NOMO-1 treated with dmso at 0.1 percent for 144 hours (cell line): ENCODE data around the gene COL23A1.
"Not testable (repeated sequence)": the region's sequence is repeated elsewhere in the genome, so short reads cannot be mapped to it uniquely, and the experiment has no call there.

Experiments used
- DNase-seq: peaks from one replicate; lab custom pipeline; 2025; ENCODE audit not compliant: unreplicated experiment; lab: John Stamatoyannopoulos, UW

COL23A1 gene

DNA sequence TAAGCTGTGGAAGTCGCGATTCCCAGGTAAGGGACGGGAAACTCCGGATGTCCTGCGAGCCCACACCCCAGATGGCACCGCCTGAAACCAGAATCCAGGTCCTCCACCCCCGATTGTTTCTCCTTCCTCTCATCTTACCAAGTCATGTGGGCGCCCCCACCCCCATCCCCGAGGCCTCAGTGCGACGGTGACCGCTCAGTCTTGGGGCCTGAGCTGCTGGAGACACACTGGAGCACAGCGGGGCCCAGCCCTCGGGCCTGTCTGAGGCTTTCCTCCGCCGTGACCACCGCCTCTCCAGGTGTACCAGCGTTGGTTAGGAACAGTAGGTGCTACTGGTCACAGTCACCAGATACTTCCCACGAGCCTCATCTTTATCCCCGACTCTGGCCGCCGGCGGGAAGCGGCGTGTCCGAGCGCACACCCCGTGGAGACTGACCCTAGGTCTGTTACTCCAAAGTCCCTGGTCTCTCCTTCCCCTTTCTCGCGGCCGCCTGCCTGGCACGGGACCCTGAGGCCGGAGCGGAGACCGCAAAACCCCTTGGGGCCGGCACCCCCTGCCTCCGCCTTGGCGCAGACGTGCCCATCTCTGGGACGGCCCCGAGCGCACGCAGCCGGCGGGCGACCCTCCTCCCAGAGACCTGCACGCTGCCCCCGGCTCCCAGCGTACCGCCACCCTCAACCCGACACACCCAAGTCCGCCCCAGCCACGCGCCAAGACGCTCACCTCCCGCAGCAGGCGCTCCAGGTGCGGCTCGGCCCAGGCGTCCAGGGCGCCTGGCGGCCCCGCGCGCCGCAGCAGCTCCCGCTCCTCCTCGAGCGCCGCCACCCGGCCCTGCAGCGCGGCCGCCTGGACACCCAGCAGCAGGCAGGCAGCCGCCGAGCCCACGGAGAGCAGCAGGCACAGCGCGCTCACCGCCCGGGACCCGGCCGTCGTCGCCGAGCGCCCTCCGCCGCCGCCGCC lies 733 bp downstream of the COL23A1 start:
- DNase-seq = peak; percentile 30

DNA sequence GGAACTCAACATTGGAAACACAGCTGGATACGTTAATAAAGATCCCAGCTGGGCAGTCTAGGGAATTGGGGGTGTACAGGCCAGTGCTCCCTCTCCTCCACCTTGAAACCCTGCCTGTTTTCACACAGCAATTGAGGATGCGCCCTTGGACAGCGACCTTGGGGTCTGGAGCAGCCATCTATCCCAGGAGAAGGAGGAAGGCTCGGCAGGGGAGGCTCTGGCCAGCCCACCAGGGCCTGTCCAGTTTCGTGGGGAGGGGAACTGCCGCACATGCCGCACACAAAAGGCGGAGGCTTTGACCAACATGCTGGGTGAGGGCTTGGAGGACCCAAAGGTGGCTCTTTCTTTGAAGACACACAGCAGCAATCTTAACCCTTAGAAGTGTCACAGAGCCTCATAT lies 1.4 kb downstream of the COL23A1 start:
- DNase-seq = no peak

DNA sequence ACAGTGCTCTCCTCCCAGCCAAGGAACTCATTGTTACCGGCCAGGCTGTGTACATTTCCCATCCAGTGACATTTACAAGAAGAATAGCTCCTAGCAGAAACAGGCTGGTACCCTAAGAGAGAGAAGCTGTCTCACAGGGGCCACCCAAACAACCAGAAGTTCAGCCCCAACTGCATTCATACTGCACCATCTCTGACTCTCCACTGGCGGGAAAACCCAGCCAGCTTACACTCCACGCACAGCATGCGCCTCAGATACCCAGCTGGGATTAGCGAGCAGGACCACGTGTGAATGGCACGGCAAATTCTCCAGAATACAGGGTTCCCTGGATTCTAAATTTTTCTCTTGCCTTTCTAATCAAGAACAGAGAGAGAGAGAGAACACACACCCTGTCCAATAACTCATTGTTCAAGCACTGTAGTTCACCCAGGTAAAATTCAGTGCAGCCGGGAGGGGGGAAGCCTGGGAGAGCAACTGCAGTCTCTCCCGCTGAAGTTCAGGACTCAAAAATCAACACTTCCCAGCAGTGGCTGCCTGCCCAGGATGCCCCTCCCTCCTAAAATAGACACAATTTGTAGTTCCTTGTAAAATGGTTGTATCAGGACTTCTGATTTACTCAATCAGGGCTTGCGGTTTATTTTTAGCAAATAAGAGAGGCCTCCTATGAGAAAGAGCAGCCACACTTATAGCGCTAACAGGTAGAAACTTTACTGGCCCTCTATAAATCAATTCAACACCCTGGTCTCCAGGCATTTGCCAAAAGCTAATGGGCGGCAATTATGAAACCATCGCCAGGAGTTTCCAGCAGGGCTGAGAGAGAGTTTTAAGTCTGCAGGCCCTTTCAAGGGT lies 2.2 kb downstream of the COL23A1 start:
- peak; percentile 18 for DNase-seq

DNA sequence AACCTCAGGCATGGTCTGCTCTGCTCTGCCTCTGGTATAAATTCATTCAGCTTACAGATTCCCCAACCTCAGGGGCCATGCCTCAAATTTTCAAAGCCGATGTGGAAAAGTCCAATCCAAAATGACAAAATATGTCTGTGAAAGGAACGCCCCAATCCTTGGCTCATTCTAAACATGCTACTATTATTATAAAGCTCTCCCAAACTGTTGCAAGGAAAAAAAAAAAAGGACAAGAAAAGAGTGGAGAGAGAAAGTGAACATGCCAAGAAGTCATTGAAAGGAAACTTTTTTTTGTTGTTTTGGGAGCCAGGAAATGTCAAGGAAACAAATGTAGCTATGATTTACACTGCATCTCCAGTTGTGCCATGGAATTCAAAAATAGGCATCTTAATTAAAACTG lies 3.8 kb downstream of the COL23A1 start:
- no peak for DNase-seq

DNA sequence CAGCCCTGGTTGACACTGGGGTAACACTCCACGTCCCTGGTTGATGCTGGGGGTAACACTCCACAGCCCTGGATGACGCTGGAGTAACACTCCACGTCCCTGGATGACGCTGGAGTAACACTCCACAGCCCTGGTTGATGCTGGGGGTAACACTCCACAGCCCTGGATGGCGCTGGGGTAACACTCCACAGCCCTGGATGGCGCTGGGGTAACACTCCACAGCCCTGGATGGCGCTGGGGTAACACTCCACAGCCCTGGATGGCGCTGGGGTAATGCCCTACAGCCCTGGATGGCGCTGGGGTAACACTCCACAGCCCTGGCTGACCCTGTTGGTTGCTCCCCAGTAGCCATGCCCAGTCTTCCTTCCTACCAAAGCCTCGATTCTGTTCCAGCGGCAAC lies 4.8 kb downstream of the COL23A1 start:
- DNase-seq = not testable (repeated sequence)

DNA sequence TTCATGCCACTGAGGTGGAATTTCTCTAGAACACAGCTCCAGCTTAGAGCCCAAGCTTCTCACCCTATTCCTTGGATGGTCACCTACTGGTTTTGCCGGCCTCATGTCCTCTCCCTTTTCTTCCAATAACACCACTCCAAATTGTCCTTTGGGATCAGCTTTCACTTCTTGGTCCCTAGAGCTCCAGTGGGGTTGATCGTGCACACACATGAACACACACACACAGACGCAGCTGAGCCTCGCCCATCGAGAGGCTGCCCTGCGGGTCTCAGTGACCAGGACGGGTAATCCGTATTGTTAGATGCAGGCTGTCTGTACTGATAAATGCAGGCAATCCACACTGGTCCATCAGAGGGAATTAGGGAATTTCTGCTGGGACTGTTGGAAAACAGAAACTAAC lies 6.9 kb downstream of the COL23A1 start:
- DNase-seq = no peak

DNA sequence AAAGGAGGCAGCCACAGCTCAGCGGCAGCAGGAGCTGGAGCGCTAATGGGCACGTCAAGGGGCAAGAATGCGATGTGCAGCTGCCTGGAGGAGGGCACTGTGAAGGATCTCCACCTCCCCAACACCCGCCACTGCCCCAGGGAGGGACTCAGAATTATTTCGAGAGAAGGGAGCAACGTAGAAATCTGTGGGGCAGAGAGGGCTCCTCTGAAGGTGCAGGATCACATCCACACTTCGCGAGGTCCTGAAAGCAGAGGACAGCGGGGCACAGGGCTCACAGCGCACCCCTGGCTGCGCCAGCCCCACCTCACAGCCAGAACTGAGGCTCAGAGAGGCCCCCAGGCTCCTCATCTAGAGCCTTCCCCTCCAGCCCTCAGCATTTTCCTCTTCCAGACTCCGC lies 7.9 kb downstream of the COL23A1 start:
- DNase-seq = no peak

DNA sequence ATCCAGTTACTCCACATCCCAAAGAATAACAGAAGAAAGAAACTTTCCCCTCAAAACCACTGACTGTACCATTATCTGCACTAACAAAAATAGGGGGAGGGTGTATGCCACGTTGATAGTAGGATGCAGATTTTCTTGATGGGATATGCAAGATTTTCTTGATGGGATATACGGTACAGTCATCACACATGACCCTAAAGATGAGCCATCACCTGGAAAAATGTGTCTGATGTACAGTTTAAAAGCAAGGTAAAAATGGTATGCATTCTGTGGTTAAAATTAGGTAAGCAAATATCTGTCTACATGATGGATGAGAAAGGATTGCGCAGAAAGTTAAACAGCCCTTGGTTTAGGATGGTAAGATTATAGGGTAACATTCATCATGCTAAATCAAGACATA lies 8.6 kb downstream of the COL23A1 start:
- DNase-seq = no peak

DNA sequence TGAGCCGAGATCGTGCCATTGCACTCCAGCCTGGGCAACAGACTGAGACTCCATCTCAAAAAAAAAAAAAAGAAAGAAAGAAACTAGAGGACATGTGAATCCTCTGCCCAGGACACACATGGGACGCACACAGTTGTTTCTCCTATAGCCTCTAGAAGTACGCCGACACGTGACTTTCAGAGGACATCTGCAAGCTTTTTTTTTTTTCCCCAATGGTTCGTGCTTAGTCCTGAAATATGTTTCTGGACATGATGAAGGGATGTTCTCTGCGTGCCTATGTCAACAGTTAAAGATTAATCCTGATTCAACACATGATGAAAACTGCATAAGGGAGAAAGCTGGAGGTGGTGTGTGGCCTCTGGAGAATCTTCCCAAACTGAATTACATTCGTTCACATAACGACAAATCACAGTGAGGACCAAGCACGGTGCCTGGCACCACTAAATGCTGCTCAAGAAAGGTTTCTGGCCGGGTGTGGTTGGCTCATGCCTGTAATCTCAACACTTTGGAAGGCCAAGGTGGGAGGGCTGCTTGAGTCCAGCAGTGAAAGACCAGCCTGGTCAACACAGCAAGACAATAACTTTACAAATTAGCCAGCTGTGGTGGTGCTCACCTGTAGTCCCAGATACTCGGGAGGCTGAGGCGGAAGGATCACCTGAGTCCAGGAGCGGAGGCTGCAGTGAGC lies 9.8 kb downstream of the COL23A1 start:
- DNase-seq = no peak

DNA sequence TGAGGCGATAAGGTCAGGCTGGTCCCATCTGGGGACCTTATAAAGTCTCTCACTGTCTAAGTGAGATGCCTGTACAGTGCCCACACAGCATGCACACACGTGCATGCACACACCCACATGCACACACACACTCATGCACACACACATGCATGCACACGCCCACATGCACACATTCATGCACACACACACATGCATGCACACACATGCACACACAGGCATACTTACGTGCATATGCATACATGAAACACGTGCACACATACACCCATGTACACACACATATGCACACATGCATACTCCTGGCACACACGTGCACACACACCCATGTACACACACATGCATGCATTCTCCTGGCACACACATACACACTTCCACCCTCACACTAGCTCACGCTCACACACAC lies 12.2 kb downstream of the COL23A1 start:
- DNase-seq = no peak

DNA sequence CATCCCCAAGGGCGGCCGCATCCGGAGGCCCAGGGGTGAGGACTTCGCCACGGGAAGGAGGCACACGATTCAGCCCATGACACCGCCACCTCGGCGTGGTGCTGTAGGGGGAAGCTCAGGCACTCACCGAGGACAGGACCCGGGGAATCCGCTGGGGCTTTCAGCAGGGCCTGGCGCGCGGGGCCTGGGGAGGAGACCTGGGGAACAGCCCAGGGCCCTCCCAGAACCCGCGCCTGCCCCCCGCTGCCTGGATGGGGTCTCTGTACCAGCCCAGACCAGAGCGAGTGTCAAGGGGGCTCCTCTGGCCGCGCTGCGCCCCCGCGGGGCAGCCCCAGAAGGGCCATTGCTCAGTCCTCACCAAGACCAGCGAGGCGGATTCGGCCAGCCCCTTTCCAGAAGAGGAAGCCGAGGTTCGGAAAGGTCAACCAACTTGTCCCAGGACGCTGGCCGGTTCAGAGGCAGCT lies 12.8 kb downstream of the COL23A1 start:
- DNase-seq = no peak

DNA sequence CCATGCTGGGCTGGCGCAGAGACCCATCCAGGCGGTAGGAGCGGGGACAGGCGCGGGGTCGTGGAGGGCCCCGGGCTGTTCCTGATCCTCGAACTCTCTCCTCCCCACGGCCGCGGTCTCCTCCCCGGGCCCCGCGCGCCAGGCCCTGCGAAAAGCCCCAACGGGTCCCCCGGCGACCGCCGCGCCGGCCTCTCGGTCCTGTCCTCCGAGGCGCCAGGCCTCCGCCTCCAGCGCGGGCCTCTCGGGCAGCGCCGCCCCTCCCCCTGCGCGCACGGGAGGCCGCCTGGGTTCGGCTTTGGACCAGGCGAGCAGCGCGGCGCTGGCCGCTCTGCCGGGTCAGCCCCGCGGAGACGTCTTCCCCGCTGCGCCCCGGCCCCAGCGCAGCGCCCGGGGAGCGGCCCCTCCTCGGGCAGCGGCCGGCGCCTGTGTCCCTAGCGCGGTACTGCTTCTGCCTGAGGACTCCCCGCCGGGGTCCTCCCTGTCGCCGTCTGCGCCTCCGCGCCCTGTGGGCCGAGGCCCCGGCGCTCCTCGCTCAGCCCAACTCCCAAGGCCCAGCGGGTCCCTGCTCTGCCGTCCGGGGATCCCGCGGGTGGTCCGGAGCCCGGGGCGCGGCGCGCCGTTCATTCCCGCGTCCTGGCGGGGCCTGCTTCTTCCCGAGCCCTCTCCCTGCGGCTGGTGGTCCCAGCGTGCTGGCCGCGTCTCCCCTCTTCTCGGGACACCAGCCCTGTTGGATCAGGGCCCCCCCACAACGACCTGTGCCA lies 13.4 kb downstream of the COL23A1 start:
- no peak for DNase-seq

DNA sequence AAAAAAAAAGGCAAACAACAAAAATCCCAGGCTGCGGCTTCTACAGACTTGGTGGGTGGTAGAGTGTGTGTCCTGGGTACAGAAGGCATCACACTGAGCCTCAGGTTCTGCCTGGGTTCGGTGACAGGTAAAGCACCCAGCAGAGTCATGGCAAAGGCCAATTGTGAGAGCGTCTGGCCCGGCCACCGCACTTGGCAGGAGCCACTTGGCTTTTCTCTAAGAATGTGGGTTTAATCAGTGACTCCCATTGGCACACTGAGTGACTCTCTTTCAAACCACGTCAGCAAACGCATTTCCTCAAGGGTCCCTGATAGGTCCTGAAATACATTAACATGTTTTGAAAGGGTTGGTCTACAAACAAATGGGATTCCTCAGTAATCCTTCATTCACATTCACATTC lies 17.0 kb downstream of the COL23A1 start:
- no peak for DNase-seq

DNA sequence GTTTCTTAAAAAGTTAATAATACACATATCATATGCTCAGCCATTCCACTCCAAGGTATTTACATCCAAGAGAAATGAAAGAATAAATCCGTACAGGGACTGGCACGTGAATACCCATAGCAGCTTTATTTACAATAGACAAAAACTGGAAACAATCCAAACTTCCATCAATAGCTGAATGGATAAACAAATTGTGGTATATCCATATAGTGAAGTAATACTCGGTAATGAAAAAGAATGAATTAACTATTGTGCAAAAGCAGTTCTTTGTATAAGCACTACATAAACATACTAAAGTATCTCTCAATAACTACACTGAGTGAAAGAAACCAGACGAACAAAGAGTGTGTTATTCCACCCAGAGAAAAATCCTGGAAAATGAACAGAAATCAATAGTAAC lies 17.6 kb downstream of the COL23A1 start:
- DNase-seq = no peak

DNA sequence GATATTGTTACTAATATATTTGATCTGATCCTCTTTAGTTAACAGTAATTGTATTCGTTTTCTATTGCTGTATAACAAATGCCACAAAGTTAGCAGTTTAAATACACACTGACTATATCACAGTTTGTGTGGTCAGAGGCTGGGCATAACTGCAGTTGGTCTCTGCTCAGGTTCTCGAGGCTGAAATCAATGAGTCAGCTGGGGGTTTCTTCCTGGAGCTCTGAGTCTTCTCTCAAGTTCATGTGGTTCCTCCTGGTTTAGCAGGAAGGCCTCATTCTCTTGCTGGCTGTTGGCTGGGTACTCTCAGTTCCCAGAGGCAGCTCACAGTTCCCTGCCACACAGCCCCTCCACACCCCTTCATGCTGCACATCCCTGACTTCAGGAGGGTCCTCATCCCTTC lies 20.7 kb downstream of the COL23A1 start:
- DNase-seq = no peak

DNA sequence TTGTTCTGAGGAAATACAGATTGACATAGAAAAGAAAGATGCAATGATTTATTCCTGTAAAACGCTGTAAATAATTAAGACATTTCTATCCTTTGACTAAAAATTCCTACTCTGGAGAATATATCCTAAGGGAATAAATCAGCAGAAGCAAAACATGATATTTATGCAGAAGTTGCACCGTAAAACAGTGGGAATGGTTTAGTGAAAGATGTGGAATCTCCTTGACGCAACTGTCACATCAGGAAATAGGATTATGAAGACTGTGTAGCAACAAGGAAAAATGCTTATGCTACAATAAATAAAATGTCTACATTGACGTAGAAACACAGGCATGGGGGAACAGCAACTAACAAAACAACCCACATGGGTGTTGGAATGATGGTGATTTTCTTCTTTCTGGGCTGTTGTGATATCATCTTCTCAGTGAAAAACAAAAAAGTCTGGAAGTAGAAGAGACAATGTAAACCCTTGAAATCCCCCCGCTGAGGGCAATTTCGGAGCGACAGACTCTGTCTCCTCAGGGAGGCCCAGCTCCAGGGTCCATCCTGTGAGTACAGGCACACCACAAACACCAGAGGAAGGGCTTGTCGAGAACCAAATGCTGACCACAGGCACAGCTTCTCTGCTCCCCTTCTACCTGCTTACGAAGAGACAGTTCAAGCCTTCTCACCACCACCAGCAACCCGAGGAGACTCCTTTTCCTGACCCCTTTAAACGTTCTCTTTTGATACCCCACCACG lies 25.2 kb downstream of the COL23A1 start:
- DNase-seq = no peak

DNA sequence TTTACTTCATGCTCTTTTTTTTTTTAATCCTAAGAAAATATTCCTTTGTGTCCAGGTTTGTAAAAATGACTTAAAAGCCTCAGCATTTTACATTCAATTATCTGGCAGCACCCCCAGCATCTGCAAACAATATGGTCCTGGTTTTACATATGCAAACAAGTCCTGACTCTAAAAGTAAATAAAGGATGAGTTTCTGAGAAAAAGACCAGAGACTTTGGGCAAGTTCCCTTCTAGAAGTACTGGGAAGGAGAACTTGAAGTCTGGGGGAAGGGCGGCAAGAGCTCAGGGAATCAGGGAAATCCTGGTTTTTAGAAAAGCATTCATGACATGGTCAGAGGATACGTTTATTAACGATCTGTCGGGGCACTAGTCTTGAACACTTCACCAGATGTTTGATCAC lies 25.8 kb downstream of the COL23A1 start:
- DNase-seq = no peak

DNA sequence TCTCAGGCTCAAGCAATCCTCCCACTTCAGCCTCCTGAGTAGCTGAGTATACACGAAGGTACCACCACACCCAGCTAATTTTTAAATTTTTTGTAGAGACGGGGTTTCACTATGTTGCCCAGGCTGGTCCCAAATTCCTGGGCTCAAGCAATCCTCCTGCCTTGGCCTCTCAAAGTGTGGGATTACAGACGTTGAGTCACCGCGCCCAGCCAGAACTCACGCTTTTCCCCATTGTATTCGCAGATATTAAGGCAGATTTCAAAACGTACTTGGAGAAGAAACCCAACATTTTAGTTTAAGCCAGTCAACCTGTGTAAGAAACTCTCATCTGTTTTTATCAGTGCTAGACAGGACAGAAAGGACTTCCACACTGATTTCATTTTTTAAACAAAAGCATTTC lies 26.6 kb downstream of the COL23A1 start:
- no peak for DNase-seq

DNA sequence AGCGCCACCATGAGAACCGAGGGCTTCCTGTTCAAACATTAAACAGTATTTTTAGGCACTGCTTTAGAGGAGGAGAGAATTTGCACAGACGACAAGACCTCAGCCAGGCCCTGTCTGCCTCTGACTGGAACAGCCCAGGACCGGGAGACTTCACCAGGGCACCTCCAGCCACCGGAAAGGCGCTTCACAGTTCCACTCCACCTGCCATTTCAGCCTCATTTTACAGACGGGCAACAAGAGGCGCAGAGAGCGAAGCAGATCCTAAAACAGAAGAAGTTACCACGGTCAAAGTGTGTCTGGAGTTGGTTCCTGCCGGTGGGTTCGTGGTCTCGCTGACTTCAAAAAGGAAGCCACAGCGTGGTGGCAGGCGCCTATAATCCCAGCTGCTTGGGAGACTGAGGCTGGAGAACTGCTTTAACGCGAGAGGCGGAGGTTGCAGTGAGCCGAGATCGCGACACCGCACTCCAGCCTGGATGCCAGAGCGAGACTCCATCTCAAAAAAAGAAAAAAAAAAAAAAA lies 28.4 kb downstream of the COL23A1 start:
- no peak for DNase-seq

DNA sequence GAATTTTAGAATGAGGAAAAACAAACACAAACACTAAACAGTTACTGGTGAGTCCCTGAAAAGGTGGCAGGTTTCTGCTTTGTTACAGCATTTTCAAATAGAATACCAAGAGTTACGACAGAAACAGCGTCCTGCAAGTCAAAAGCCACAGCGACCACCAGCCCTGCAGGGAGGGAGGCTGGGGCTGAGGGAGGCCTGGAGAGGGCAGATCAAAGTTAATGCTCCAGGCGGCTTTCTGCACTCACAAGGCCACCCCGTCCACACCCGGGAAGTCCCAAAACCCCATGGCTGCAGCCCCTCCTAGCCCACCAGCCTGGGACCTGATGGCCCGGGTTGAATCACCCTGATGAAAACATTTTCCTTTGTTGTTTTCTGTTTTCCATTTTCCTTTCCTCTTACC lies 29.3 kb downstream of the COL23A1 start:
- DNase-seq = no peak
